AG04450 (cell line): ENCODE measurements around the gene LRMDA. TPM values are rescaled to one million over a fixed set of nuclear protein-coding genes. Genes with fewer than 3 reads are reported as not detected.

Experiments
- CTCF ChIA-PET: fragments of 300-600, 350-600 bp; formaldehyde crosslinking; extraction: SDS; loops from one replicate; lab custom pipeline; 2022; ENCODE audit warnings: antibody characterized with exemption, inconsistent platforms; lab: Charles Lee
- POLR2A ChIA-PET: fragments of 350-600 bp; formaldehyde crosslinking; extraction: SDS; loops from one replicate; lab custom pipeline; 2021; ENCODE audit warnings: antibody characterized with exemption, inconsistent platforms; lab: Yijun Ruan, JAX
- DNase-seq: peaks from one replicate; pipeline ENCODE4 v3.0.0-alpha.2; 2011; ENCODE audit warnings: low read depth, low spot score
- H3K27ac ChIP-seq: one replicate; pipeline ENCODE4 v1.5.1; 2012; ENCODE audit warnings: low read depth, low read length, control low read depth
- H3K27me3 ChIP-seq: one replicate; pipeline ENCODE4 v1.6.0; 2012; ENCODE audit warnings: low read length; ENCODE audit not compliant: control insufficient read depth, insufficient read depth
- H3K4me3 ChIP-seq: 2 replicates; pipeline ENCODE4 v1.5.1; 2011; ENCODE audit warnings: mild to moderate bottlenecking, low read depth, low read length, control low read depth
- H3K9me3 ChIP-seq: 2 replicates; pipeline ENCODE4 v1.5.1; 2012; ENCODE audit warnings: low read length; ENCODE audit not compliant: control insufficient read depth, insufficient read depth
- polyA plus RNA-seq: library from polyadenylated mRNA; depleted of rRNA; stranded (reverse); fragments of >200 nt; gene quantifications from 2 replicates; pipeline ENCODE4 v1.2.3, GENCODE V29; 2011
- TF ChIP-seq, protein P1 (sequence below): IDR thresholded peaks from 2 replicates; pipeline ENCODE4 v1.5.1; 2011; ENCODE audit warnings: low read depth, low read length, control low read depth, inconsistent platforms

Gene LRMDA
- polyA plus RNA-seq, 1 experiment = 0.12 TPM

DNA sequence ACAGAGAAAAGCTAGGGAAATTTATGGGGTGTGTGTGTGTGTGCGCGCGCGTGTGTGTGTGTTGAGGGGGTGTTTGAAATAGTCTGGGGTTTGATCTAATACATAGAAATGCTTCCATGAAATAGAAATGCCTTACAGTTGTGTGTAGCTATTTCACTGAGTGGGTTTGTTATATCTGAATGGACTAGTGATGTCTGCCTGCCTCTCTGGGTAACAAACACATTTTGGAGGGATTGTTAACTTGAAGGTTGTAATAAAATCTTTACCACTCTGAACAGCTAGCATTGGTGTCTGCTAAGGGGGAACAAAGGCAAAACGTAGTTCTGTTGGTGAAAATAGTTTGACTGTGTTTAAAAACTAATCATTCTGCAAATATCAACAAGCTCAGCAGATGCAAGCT lies 509.3 kb downstream of the LRMDA start:
- TF ChIP-seq, protein P1, sequence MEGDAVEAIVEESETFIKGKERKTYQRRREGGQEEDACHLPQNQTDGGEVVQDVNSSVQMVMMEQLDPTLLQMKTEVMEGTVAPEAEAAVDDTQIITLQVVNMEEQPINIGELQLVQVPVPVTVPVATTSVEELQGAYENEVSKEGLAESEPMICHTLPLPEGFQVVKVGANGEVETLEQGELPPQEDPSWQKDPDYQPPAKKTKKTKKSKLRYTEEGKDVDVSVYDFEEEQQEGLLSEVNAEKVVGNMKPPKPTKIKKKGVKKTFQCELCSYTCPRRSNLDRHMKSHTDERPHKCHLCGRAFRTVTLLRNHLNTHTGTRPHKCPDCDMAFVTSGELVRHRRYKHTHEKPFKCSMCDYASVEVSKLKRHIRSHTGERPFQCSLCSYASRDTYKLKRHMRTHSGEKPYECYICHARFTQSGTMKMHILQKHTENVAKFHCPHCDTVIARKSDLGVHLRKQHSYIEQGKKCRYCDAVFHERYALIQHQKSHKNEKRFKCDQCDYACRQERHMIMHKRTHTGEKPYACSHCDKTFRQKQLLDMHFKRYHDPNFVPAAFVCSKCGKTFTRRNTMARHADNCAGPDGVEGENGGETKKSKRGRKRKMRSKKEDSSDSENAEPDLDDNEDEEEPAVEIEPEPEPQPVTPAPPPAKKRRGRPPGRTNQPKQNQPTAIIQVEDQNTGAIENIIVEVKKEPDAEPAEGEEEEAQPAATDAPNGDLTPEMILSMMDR = no peak
- Histone ChIP-seq H3K9me3 (no peaks in the 10 kb centered on the region), H3K27ac (no peak overlapping the region), H3K4me3 (no peak overlapping the region), H3K27me3 (peaks cover 2% of the 10 kb centered on the region)
- no peak for DNase-seq
- CTCF ChIA-PET = no interaction called here
- POLR2A ChIA-PET = no interaction called here

- ChIA-PET CTCF (no interaction called here), POLR2A (no interaction called here)
- TF ChIP-seq, protein P1 = no peak
- no peak overlapping the region for H3K27ac ChIP-seq
- H3K27me3 ChIP-seq = peaks cover 2% of the 10 kb centered on the region
- DNase-seq = no peak
- no peaks in the 10 kb centered on the region for H3K9me3 ChIP-seq
- H3K4me3 ChIP-seq = no peak overlapping the region
Measured at GRCh38 chr10:75941223-75941801, 509.9 kb downstream of the LRMDA start.

GRCh38 chr10:75944061-75944460 lies 512.6 kb downstream of the LRMDA start:
- POLR2A ChIA-PET = no interaction called here
- TF ChIP-seq, protein P1 = no peak
- Histone ChIP-seq H3K27ac (no peak overlapping the region), H3K27me3 (peaks cover 4% of the 10 kb centered on the region), H3K9me3 (no peaks in the 10 kb centered on the region), H3K4me3 (no peak overlapping the region)
- CTCF ChIA-PET = interaction anchor here (0.6 kb wide), 1 partner anchor 1040 kb away, joined by 3 read pairs; no protein-coding TSS in a partner anchor
- no peak for DNase-seq

DNA sequence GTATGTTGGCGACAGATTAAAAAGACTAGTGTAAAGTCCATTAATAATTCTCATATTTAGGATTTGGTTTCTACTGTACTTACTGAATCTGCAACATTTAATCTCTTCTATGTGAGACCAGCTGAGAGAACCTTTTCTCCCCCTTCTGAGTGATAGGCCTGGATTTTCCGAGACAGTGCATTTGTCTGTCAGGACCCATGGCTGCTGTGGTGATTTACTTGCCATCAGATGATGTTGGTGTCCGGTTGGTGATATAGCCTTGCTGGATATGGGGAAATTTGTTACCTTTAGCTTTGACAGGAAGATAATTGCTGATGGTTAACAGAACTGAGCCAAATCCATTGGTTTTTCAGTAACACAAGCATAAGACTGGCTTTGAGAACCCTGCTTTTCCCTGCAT lies 517.2 kb downstream of the LRMDA start:
- TF ChIP-seq, protein P1 = no peak
- DNase-seq = no peak
- ChIA-PET POLR2A (no interaction called here), CTCF (no interaction called here)
- Histone ChIP-seq H3K9me3 (no peaks in the 10 kb centered on the region), H3K4me3 (no peak overlapping the region), H3K27me3 (peaks cover 2% of the 10 kb centered on the region), H3K27ac (no peak overlapping the region)

GRCh38 chr10:75950307-75950706 lies 518.9 kb downstream of the LRMDA start:
- TF ChIP-seq, protein P1 = no peak
- DNase-seq = no peak
- no peaks in the 10 kb centered on the region for H3K9me3 ChIP-seq
- H3K27ac ChIP-seq = no peak overlapping the region
- H3K27me3 ChIP-seq = peaks cover 2% of the 10 kb centered on the region
- H3K4me3 ChIP-seq = no peak overlapping the region
- CTCF ChIA-PET = no interaction called here
- POLR2A ChIA-PET = no interaction called here
